ENCODE measurements around the gene ETHE1.

ETHE1 gene

DNA sequence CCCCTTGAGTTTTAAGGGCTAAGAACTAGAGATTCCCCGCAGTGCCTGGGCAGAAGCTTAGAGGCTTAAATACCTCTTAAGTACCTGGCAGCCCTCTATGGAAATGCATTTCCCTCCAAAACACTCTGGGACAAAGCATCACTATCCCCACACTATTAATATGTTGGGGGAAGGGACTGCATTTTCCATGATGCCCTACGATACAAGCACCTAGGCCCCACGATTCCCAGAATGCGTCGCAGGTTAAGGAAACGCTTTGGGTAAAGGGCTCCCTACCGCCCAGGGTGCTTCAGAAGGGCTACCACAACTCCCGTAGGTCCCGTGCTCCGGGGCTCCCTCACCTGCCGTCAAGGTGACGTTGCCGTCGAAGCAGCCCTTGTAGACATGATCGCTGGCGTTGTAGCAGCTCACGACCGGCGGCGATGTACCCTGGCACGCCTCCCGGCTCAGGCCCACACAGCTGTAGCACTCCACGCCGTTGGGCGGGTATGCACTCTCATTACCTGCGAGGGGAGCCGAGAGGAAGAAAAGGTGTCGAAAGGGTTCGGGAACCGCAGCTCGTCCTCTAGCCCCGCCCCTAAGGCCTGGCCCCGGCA lies 64.1 kb downstream of the ETHE1 start:
- DNase-seq, result no peak

DNA sequence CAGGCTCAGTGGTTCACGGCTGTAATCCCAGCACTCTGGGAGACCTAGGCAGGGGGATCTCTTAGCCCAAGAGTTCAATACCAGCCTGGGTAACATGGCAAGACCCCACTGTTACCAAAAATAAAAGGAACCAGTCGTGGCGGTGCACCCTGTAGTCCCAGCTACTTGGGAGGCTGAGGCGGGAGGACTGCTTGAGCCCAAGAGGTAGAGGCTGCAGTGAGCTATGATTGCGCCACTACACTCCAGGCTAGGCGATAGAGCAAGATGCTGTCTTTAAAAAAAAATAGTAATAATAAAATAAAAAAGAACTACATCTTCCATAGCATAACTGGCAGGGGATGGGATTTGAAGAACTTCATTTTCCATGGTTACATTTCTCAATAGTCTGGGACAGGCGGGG lies 64.6 kb downstream of the ETHE1 start:
- DNase-seq, result no peak

DNA sequence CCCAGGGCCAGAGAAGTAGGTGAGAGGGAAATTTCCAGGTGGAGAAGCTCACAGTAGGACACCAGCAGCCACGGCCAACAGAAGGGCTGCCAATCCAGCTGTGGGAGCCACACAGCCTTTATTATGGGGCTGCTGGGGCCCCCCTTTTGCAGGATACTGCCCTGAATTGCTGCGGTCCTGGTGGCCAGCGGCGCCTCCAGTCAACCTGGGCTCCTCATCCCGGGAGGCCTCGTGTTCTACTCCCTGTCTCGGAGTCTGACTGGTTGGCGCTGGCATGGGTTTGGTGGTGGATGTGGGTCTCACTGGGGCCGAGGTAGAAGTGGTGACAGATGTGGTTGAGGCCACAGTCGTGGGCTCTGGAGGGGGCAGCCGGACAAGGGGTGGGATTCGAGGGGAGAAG lies 65.7 kb downstream of the ETHE1 start:
- DNase-seq, result no peak

- no peak for DNase-seq
Observed at GRCh38 chr19:43460362-43461016, 66.5 kb downstream of the ETHE1 start.

DNA sequence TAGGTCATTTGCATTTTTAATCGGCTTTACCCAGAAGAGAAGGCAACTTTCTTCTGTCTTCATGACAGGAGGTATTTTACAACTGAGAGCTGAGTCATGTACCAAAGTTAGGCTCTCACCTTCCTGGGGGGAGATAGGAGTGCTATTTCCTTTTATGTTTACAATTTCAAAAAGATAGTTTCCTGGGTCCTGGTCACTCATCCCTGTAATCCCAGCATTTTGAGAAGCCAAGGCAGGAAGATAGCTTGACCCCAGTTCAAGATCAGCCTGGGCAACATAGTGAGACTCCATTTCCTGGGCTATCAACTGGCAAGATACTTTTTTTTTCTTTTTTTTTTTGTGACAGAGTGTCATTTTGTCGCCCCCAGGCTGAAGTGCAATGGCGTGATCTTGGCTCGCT lies 69.2 kb downstream of the ETHE1 start:
- DNase-seq, result no peak

Data from activated CD4-positive, alpha-beta T cell treated with anti-CD3 and anti-CD28 coated beads, Interleukin-2, amount 50 U/mL, for 1 hour (primary cell).